GM20000 (cell line): ENCODE measurements around the gene RNPEP.

Experiments used
- DNase-seq: peaks from one replicate; pipeline ENCODE4 v3.0.0; 2012; ENCODE audit warnings: low spot score
- TF ChIP-seq, protein P1 (sequence below): IDR thresholded peaks from 2 replicates; pipeline ENCODE4 v1.5.1; 2012; ENCODE audit warnings: mild to moderate bottlenecking, control low read depth; ENCODE audit errors: extremely low read depth, missing control alignments

The RNPEP gene

DNA sequence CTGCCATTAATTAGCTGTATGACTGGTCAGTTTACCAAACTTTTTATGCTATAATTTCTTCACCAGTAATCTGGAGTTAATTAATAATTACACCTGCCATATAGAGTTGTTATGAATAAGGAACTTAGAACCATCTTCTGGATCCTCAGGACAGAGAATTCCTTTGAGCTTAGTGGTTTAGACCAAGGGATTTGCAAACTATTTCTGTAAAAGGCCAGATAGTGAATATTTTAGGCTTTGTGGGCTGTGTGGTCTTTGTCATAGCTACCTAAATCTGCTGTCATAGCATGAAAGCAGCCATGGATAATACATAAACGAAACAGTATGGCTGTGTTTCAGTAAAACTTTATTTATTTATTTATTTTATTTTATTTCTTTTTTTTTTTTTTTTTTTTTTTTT, 18.2 kb upstream of the RNPEP start:
- TF ChIP-seq, protein P1, sequence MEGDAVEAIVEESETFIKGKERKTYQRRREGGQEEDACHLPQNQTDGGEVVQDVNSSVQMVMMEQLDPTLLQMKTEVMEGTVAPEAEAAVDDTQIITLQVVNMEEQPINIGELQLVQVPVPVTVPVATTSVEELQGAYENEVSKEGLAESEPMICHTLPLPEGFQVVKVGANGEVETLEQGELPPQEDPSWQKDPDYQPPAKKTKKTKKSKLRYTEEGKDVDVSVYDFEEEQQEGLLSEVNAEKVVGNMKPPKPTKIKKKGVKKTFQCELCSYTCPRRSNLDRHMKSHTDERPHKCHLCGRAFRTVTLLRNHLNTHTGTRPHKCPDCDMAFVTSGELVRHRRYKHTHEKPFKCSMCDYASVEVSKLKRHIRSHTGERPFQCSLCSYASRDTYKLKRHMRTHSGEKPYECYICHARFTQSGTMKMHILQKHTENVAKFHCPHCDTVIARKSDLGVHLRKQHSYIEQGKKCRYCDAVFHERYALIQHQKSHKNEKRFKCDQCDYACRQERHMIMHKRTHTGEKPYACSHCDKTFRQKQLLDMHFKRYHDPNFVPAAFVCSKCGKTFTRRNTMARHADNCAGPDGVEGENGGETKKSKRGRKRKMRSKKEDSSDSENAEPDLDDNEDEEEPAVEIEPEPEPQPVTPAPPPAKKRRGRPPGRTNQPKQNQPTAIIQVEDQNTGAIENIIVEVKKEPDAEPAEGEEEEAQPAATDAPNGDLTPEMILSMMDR: no peak
- no peak for DNase-seq

DNA sequence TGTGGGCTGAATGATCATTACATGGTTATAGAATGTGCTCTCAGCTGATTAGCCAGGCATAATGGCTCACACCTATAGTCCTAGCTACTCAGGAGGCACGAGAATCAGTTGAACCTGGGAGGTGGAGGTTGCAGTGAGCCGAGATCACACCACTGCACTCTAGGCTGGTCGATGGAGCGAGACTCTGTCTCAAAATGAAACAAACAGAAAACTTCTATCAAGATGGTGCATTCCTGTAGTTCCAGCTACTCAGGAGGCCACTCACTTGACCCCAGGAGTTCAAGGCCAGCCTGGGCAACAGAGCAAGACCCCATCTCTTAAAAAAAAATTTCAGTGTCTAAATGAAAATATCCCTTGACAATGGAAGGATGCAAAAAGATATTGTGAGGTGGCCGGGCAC, 16.3 kb upstream of the RNPEP start:
- TF ChIP-seq, protein P1: no peak
- DNase-seq: no peak

DNA sequence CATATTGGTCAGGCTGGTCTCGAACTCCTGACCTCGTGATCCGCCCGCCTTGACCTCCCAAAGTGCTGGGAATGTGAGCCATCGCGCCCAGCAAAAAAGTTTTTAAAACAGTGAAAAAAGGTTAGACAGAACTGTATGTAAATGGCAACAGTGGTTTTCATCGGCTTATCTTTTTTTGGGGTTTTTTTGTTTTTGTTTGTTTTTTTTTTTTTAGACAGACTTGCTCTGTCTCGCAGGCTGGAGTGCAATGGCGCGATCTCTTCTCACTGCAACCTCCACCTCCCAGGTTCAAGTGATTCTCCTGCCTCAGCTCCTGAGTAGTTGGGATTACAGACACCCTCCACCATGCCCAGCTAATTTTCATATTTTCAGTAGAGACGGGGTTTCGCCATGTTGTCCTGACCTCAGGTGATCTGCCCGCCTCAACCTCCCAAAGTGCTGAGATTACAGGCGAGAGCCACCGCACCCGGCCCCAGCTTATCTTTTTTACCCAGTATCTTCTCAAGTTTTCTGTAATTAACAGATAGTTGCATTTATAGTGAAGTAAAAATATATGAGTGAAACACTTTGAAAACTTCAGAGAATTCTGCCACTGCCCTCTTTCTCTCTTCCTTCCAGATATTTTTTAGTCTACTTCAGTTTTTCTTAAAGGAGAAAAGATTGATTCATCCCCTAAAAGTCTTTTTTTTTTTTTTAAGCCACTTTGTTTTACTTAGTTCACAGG, 14.1 kb upstream of the RNPEP start:
- TF ChIP-seq, protein P1: no peak
- no peak for DNase-seq

DNA sequence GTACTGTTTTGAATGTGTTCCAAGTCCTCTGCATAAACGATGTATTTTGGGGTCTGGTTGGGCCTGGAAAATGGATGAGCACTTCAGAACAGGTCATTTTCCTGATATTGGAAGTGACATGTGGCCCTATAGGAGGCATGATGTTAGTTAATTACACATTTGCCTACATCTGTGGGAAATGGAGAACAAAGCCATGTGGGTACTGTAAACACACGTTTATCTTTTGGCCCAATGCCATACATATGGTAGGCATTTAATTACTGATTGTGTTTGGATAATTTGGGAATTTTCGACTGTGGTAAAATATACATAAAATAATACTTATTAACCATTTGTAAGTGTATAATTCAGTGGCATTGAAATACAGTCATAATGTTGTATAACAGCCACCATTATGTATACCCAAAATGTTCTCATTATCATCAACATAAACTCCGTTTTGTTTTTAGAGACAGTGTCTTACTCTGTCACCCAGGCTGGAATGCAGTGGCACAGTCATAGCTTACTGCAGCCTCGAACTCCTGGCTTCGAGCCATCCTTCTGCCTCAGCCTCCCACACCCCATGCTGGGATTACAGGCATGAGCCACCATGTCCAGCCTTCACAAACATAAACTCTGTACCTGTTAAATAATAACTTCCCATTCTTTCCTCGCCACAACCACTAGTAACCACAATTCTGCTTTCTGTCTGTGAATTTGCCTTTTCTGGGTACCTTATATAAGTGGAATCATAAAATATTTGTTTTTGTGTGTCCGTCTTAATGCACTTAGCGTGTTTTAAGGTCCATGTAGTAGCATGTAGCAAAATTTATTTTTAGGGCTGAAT, 11.9 kb upstream of the RNPEP start:
- no peak for DNase-seq
- TF ChIP-seq, protein P1: no peak

DNA sequence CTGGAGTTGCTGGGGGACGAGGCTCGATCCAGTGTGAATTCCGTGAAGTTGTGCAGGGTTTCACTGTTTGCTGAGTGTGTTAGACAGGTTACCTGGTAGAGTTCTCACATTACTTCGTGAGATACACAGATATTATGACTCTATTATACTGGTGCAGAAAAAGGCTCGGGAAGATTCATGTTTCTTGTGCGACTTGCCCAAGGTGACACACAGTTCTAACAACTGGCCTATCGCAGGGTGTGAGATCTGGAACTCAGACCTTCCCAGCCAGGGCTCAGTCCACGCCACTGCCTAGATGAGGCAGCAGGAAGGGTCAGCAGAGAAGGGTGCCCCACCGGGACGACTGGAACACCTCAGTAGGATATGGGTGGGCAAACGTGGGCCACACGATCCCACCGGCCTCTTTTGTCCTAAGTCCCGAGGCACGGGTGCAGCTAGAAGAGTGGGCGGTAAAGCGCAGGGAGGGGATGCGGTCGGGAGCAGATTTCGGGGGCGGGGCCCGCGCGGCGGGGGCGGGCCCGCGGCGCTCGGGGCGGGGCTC, 296 bp upstream of the RNPEP start:
- TF ChIP-seq, protein P1: no peak
- DNase-seq: peak; percentile 23

DNA sequence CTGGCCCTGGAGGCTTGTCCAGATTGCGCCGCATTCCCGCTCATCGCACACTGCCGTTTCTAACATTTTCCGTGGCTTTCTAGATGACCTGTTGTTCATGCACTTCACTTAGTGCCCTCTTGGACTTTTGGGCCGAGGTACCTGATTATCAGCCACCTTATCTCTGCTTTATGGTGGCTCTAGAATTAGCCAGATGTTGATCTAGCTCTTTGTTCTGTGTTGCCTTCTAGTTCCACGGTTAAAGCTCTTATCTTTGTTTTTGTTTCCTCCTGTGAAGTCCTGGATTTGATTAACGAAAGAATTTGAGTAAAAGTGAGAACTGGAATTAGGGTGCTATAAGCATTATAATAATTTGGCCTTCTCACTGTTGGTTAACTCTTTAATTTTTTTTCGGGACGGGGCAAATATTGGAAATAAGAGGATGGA, 945 bp downstream of the RNPEP start:
- TF ChIP-seq, protein P1: no peak
- DNase-seq: no peak

DNA sequence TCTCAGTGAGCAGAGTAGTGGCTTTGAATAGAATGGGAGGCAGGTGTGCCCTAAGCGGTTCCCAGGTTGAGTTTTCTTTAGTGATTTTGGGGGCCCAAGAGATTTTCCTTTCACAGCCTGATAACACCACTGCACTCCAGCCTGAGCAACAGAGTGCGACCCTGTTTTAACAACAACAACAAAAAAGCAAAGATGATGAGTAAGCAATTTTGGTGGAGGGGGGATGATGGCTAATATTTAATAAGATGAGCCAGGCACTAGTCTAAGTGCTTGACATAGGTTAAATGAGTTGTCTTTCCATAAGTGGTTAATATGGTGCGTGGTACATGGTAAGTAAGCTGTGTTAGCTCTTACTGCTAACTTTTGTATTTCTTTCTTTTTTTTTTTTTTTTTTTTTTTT, 2.0 kb downstream of the RNPEP start:
- no peak for DNase-seq
- TF ChIP-seq, protein P1: no peak
